Measurements from ENCODE around the gene OR10D3.

The OR10D3 gene, protein sequence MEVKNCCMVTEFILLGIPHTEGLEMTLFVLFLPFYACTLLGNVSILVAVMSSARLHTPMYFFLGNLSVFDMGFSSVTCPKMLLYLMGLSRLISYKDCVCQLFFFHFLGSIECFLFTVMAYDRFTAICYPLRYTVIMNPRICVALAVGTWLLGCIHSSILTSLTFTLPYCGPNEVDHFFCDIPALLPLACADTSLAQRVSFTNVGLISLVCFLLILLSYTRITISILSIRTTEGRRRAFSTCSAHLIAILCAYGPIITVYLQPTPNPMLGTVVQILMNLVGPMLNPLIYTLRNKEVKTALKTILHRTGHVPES

GRCh38 chr11:124183068-124183467, at the start of gene OR10D3:
Gene OR10D3 (plus strand): TSS chr11:124183345. CDS start chr11:124185270, 1,925 bp downstream.
- TF ChIP-seq CTCF (IDR thresholded peaks at IDR 0.05; ENCODE audit: low read depth, low read length, missing control alignments) = no peak
- H3K4me3 ChIP-seq (replicated peaks; ENCODE audit: low read depth, low read length) = no peak within 1 kb of the TSS
- DNase-seq (ENCODE audit: extremely low read depth, low read depth) = no peak

GRCh38 chr11:124143034-124143433, 40.1 kb upstream of the OR10D3 start:
- DNase-seq (ENCODE audit: extremely low read depth, low read depth) = no peak
- TF ChIP-seq CTCF (IDR thresholded peaks at IDR 0.05; ENCODE audit: low read depth, low read length, missing control alignments) = no peak

GRCh38 chr11:124147951-124148350, 35.2 kb upstream of the OR10D3 start:
- no peak overlapping the region for H3K4me3 ChIP-seq (replicated peaks; ENCODE audit: low read depth, low read length)
- DNase-seq (ENCODE audit: extremely low read depth, low read depth) = no peak
- no peak for TF ChIP-seq CTCF (IDR thresholded peaks at IDR 0.05; ENCODE audit: low read depth, low read length, missing control alignments)

More at GRCh38 chr11:124143034-124143433, 40.1 kb upstream of the OR10D3 start:
- no peak overlapping the region for H3K4me3 ChIP-seq (replicated peaks; ENCODE audit: low read depth, low read length)

DNA sequence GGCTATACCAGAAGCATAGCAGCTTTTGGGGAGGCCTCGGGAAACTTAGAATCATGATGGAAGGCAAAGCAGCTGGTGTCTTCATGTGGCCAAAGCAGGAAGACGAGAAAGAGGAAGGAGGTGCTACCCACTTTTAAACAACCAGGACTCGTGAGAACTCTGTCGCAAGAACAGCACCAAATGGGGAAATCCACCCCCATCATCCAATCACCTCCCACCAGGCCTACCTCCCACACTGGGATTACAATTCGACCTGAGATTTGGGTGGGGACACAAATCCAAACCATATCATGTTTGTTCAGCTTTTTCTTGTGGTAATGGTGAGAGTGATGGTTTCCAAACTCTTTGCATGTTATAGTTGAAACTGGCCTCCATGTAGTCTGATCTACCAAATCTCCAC, 32.5 kb upstream of the OR10D3 start:
- H3K4me3 ChIP-seq (replicated peaks; ENCODE audit: low read depth, low read length) = no peak overlapping the region
- DNase-seq (ENCODE audit: extremely low read depth, low read depth) = no peak
- no peak for TF ChIP-seq CTCF (IDR thresholded peaks at IDR 0.05; ENCODE audit: low read depth, low read length, missing control alignments)

- DNase-seq (ENCODE audit: extremely low read depth, low read depth) = no peak
- TF ChIP-seq CTCF (IDR thresholded peaks at IDR 0.05; ENCODE audit: low read depth, low read length, missing control alignments) = no peak
- H3K4me3 ChIP-seq (replicated peaks; ENCODE audit: low read depth, low read length) = no peak overlapping the region
Measured at GRCh38 chr11:124152770-124153407, 30.3 kb upstream of the OR10D3 start.

- DNase-seq (ENCODE audit: extremely low read depth, low read depth) = no peak
- TF ChIP-seq CTCF (IDR thresholded peaks at IDR 0.05; ENCODE audit: low read depth, low read length, missing control alignments) = no peak
- no peak overlapping the region for H3K4me3 ChIP-seq (replicated peaks; ENCODE audit: low read depth, low read length)
Measured at GRCh38 chr11:124153821-124154220, 29.3 kb upstream of the OR10D3 start.
